ENCODE measurements around the gene TCF15.

TCF15 gene

GRCh38 chr20:640674-641515 is 30.8 kb upstream of the TCF15 start:
- H3K4me3 ChIP-seq (ENCODE audit: extremely low read depth, insufficient read depth, low read length, poor library complexity, severe bottlenecking): no peak overlapping the region
- WGBS, 2 experiments (ENCODE audit: insufficient coverage in 2 of 2): 65 to 67% methylated on average over 10 of the region's 11 CpGs
- no peak overlapping the region for H3K27ac ChIP-seq (ENCODE audit: low read depth, low read length, severe bottlenecking)
- H3K9me3 ChIP-seq (ENCODE audit: control insufficient read depth, low read length): no peaks in the 10 kb centered on the region
- H3K4me1 ChIP-seq (ENCODE audit: control insufficient read depth, insufficient read depth, low read length, poor library complexity, severe bottlenecking): peaks cover 9% of the 10 kb centered on the region
- H3K36me3 ChIP-seq (ENCODE audit: control insufficient read depth, insufficient read depth, low read length): no peaks in the 10 kb centered on the region

DNA sequence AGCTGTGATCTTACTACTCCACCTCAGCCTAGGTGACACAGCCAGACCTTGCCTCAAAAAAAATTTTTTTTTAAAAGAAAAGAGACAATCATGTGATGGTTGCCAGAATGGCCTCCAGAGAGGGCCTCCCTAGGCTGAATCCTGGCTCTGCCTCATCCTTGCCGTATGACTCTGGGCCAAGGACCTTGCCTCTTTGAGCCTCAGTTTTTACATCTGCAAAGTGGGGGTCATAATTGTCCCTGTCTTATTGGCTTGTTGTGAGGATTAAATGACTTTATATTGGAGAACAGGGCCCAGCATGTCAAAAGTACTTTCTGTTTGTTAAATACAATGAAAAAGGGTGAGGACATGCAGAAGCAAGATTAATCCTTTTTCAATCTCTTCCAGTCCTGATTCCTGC is 28.5 kb upstream of the TCF15 start:
- no peak overlapping the region for H3K27ac ChIP-seq (ENCODE audit: low read depth, low read length, severe bottlenecking)
- H3K4me1 ChIP-seq (ENCODE audit: control insufficient read depth, insufficient read depth, low read length, poor library complexity, severe bottlenecking): no peaks in the 10 kb centered on the region
- H3K4me3 ChIP-seq (ENCODE audit: extremely low read depth, insufficient read depth, low read length, poor library complexity, severe bottlenecking): no peak overlapping the region
- WGBS, 2 experiments (ENCODE audit: insufficient coverage in 2 of 2): 100% methylated on average over 1 of the region's 1 CpG
- no peaks in the 10 kb centered on the region for H3K9me3 ChIP-seq (ENCODE audit: control insufficient read depth, low read length)
- H3K36me3 ChIP-seq (ENCODE audit: control insufficient read depth, insufficient read depth, low read length): no peaks in the 10 kb centered on the region

DNA sequence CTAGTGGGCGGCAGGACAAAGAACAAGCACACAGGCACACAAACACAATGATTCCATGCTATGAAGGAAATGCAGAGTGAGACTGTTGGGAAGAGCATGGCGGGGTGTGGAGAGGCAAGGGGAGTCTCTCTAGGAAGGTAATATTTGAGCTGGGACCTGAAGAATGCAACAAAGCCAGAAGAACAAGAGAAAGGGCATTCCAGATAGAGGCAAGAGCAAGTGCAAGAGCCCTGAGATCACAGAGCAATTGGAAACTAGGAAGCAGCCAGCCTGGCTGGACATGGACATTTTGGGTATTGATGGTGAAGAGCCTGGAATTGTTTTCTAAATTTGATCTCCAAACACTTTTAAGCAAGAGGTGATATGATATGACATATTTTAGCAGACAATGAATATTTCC is 27.4 kb upstream of the TCF15 start:
- Histone ChIP-seq H3K36me3 (ENCODE audit: control insufficient read depth, insufficient read depth, low read length) (no peaks in the 10 kb centered on the region), H3K4me3 (ENCODE audit: extremely low read depth, insufficient read depth, low read length, poor library complexity, severe bottlenecking) (no peak overlapping the region), H3K27ac (ENCODE audit: low read depth, low read length, severe bottlenecking) (no peak overlapping the region), H3K9me3 (ENCODE audit: control insufficient read depth, low read length) (no peaks in the 10 kb centered on the region), H3K4me1 (ENCODE audit: control insufficient read depth, insufficient read depth, low read length, poor library complexity, severe bottlenecking) (no peaks in the 10 kb centered on the region)
- WGBS, 2 experiments (ENCODE audit: insufficient coverage in 2 of 2): 80% methylated on average over 1 of the region's 2 CpGs; no CpG with 5 or more reads in 1 of the 2 experiments

DNA sequence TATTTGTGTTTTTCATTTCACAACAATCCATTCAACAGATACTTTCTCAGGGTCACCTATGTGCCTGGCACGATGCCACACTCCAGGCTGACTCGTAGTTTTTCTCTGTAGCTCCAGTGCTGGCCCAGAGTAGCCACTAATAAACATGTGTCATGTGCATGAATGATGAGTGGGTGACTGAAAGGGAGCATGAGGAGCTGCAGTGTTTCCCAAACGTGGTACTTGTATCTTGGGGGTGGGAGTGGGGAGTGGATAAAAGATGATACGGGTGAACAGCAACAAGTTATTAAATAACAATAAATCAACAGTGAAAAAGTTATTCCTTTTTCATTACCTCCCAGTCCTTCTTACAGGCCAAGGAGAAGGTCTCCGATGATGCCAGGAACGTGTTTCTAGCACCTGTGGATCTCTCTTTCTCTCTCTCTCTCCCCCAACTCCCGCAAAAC is 25.8 kb upstream of the TCF15 start:
- no peaks in the 10 kb centered on the region for H3K9me3 ChIP-seq (ENCODE audit: control insufficient read depth, low read length)
- 88 to 90% methylated on average over 3 to 4 of the region's 7 CpGs for WGBS, 2 experiments (ENCODE audit: insufficient coverage in 2 of 2)
- H3K27ac ChIP-seq (ENCODE audit: low read depth, low read length, severe bottlenecking): no peak overlapping the region
- H3K4me3 ChIP-seq (ENCODE audit: extremely low read depth, insufficient read depth, low read length, poor library complexity, severe bottlenecking): no peak overlapping the region
- no peaks in the 10 kb centered on the region for H3K36me3 ChIP-seq (ENCODE audit: control insufficient read depth, insufficient read depth, low read length)
- H3K4me1 ChIP-seq (ENCODE audit: control insufficient read depth, insufficient read depth, low read length, poor library complexity, severe bottlenecking): no peaks in the 10 kb centered on the region

- H3K27ac ChIP-seq (ENCODE audit: low read depth, low read length, severe bottlenecking): no peak overlapping the region
- H3K36me3 ChIP-seq (ENCODE audit: control insufficient read depth, insufficient read depth, low read length): no peaks in the 10 kb centered on the region
- no peaks in the 10 kb centered on the region for H3K4me1 ChIP-seq (ENCODE audit: control insufficient read depth, insufficient read depth, low read length, poor library complexity, severe bottlenecking)
- H3K4me3 ChIP-seq (ENCODE audit: extremely low read depth, insufficient read depth, low read length, poor library complexity, severe bottlenecking): no peak overlapping the region
- H3K9me3 ChIP-seq (ENCODE audit: control insufficient read depth, low read length): no peaks in the 10 kb centered on the region
- 84 to 91% methylated on average over 7 to 8 of the region's 9 CpGs for WGBS, 2 experiments (ENCODE audit: insufficient coverage in 2 of 2)
These were observed 25.2 kb upstream of the TCF15 start for GRCh38 chr20:635028-635892.

DNA sequence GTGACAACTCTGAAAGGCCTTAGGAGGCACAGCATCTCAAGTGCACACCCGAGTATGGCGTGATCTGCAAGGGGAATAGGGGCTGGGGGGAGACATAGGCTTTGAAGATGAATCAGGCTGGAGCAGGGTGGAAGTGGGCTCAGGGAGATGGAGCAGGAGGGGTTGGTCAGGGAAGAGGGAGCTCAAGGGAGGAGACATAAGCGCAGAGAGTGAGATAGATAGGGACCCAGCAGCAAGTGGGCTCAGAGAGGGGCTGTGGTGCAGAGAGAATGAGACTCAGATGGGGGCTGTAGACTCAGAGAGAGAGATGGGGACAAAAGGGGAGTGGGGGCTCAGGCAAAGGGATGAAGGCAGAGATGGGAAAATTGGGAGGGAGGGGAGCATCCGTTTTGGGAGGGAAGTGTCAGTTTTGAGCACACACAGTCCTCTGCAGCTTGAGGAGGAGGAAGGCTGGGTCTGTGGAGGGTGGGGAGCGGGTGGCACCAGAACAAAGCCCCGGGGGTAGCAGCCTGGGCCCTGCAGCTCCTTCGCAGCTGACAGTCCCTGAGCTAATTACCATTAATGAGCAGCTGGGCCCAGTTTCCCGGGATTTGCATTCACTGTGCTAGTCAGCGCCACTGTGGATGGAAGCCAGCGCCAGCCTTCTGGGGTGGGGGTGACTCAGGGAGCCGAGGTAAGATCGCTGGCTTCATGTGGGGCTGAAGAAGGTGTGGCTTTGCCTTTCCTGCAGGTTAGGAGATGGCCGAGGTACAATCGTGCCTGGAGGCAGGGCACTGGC is 24.2 kb upstream of the TCF15 start:
- no peak overlapping the region for H3K4me3 ChIP-seq (ENCODE audit: extremely low read depth, insufficient read depth, low read length, poor library complexity, severe bottlenecking)
- H3K27ac ChIP-seq (ENCODE audit: low read depth, low read length, severe bottlenecking): no peak overlapping the region
- WGBS, 2 experiments (ENCODE audit: insufficient coverage in 2 of 2): 62% methylated on average over 10 to 14 of the region's 14 CpGs
- H3K36me3 ChIP-seq (ENCODE audit: control insufficient read depth, insufficient read depth, low read length): no peaks in the 10 kb centered on the region
- H3K9me3 ChIP-seq (ENCODE audit: control insufficient read depth, low read length): no peaks in the 10 kb centered on the region
- no peaks in the 10 kb centered on the region for H3K4me1 ChIP-seq (ENCODE audit: control insufficient read depth, insufficient read depth, low read length, poor library complexity, severe bottlenecking)

- 71% methylated on average over 1 of the region's 1 CpG; no CpG with 5 or more reads in 1 of the 2 experiments for WGBS, 2 experiments (ENCODE audit: insufficient coverage in 2 of 2)
- Histone ChIP-seq H3K27ac (ENCODE audit: low read depth, low read length, severe bottlenecking) (no peak overlapping the region), H3K36me3 (ENCODE audit: control insufficient read depth, insufficient read depth, low read length) (no peaks in the 10 kb centered on the region), H3K9me3 (ENCODE audit: control insufficient read depth, low read length) (no peaks in the 10 kb centered on the region), H3K4me3 (ENCODE audit: extremely low read depth, insufficient read depth, low read length, poor library complexity, severe bottlenecking) (no peak overlapping the region), H3K4me1 (ENCODE audit: control insufficient read depth, insufficient read depth, low read length, poor library complexity, severe bottlenecking) (no peaks in the 10 kb centered on the region)
These were observed 21.0 kb upstream of the TCF15 start for GRCh38 chr20:631101-631500.

DNA sequence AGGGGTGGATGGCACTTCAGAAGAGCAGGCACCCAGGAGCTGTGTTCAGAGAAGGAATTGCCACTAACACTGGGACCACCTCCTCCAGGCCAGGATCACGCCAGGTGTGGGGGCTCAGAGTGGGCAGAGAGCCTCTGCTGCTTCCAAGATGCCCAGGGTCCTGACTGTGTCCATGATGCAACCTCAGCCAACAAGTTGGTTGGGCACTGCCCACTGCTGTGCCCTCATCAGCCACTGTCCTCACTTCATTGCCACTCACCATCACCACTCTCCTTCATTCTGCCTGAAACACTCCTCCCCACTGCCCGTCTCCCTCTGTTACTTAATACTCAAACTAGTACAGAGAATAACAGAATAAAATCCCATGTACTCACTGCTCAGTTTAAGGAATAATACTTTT is 16.5 kb upstream of the TCF15 start:
- no peaks in the 10 kb centered on the region for H3K4me1 ChIP-seq (ENCODE audit: control insufficient read depth, insufficient read depth, low read length, poor library complexity, severe bottlenecking)
- H3K4me3 ChIP-seq (ENCODE audit: extremely low read depth, insufficient read depth, low read length, poor library complexity, severe bottlenecking): no peak overlapping the region
- no peaks in the 10 kb centered on the region for H3K36me3 ChIP-seq (ENCODE audit: control insufficient read depth, insufficient read depth, low read length)
- no peaks in the 10 kb centered on the region for H3K9me3 ChIP-seq (ENCODE audit: control insufficient read depth, low read length)
- H3K27ac ChIP-seq (ENCODE audit: low read depth, low read length, severe bottlenecking): no peak overlapping the region
- 93% methylated on average over 2 of the region's 2 CpGs for WGBS, 2 experiments (ENCODE audit: insufficient coverage in 2 of 2)

- H3K9me3 ChIP-seq (ENCODE audit: control insufficient read depth, low read length): no peaks in the 10 kb centered on the region
- H3K36me3 ChIP-seq (ENCODE audit: control insufficient read depth, insufficient read depth, low read length): no peaks in the 10 kb centered on the region
- no peak overlapping the region for H3K27ac ChIP-seq (ENCODE audit: low read depth, low read length, severe bottlenecking)
- 75 to 94% methylated on average over 1 to 3 of the region's 4 CpGs for WGBS, 2 experiments (ENCODE audit: insufficient coverage in 2 of 2)
- H3K4me3 ChIP-seq (ENCODE audit: extremely low read depth, insufficient read depth, low read length, poor library complexity, severe bottlenecking): no peak overlapping the region
- peaks cover 7% of the 10 kb centered on the region for H3K4me1 ChIP-seq (ENCODE audit: control insufficient read depth, insufficient read depth, low read length, poor library complexity, severe bottlenecking)
These were observed 15.3 kb upstream of the TCF15 start for GRCh38 chr20:625360-625932.

- WGBS, 2 experiments (ENCODE audit: insufficient coverage in 2 of 2): 57 to 86% methylated on average over 1 of the region's 4 CpGs
- no peaks in the 10 kb centered on the region for H3K9me3 ChIP-seq (ENCODE audit: control insufficient read depth, low read length)
- H3K4me3 ChIP-seq (ENCODE audit: extremely low read depth, insufficient read depth, low read length, poor library complexity, severe bottlenecking): no peak overlapping the region
- no peaks in the 10 kb centered on the region for H3K36me3 ChIP-seq (ENCODE audit: control insufficient read depth, insufficient read depth, low read length)
- H3K27ac ChIP-seq (ENCODE audit: low read depth, low read length, severe bottlenecking): no peak overlapping the region
- peaks cover 8% of the 10 kb centered on the region for H3K4me1 ChIP-seq (ENCODE audit: control insufficient read depth, insufficient read depth, low read length, poor library complexity, severe bottlenecking)
These were observed 13.6 kb upstream of the TCF15 start for GRCh38 chr20:623704-624103.

Measured in mesodermal cell (in vitro differentiated cells).